Measurements from ENCODE around the gene MYO1G. TPM values are rescaled to one million over a fixed set of nuclear protein-coding genes. Genes with fewer than 3 reads are reported as not detected.

Gene MYO1G
- polyA plus RNA-seq, 2 of the 4 experiments (the other 2 are of a cell fraction) = 0.06 TPM; not detected in 1

DNA sequence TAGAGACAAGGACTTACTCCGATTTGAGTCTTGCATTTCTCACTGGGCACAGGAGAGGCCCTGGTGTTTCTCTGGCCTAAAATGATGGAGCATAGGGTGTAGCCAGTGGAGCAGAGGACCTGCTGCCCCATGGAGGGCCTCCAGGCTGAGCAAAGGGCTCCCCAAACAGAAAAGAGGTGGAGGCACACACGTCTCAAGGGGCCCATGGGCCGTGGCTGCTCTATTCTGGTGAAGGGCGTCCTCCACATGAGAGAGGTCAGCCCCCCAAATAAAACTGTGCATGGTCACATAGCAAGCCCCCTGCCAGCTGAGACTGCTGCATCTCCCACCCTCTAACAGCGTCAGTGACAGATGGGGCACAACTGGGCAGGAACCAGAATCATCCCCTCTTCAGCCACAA, 41.4 kb downstream of the MYO1G start:
- DNase-seq (ENCODE audit: low read depth in 1 of 2, low spot score in 1 of 2) = no peak
- CTCF ChIA-PET = no interaction called here
- 0 out of 6 replicates have a peak, but pooled peaks of 1 of the 2 experiments have one; percentile 30 for ATAC-seq
- Histone ChIP-seq H3K4me2 (no peak overlapping the region), H3K27ac (no peak overlapping the region), H3K9me3 (no peaks in the 10 kb centered on the region), H3K4me1 (no peaks in the 10 kb centered on the region), H3K4me3 (no peak overlapping the region)
- no peak for FAIRE-seq
- 28% methylated on average over 4 of the region's 5 CpGs for WGBS (ENCODE audit: missing lambda C conversion rate)
- POLR2A ChIA-PET = no interaction called here
- TF ChIP-seq MAZ (IDR thresholded peaks at IDR 0.05; ENCODE audit: borderline replicate concordance, low read depth, low read length) = no peak
- TF ChIP-seq E2F6 (IDR thresholded peaks at IDR 0.05; ENCODE audit: borderline replicate concordance, low read depth) = no peak
- TF ChIP-seq HOXB5 (CRISPR knock-in tag; IDR thresholded peaks at IDR 0.05) = no peak
- TF ChIP-seq ZC3H11A (IDR thresholded peaks at IDR 0.05) = no peak
- TF ChIP-seq SMC3 (IDR thresholded peaks at IDR 0.05) = no peak
- no peak for TF ChIP-seq FOSL2 (IDR thresholded peaks at IDR 0.05)
- no peak for TF ChIP-seq FOSL2 (CRISPR knock-in tag; IDR thresholded peaks at IDR 0.05)
- no peak for TF ChIP-seq POLR2A (IDR thresholded peaks at IDR 0.05; ENCODE audit: low read length)
- TF ChIP-seq PBX3 (IDR thresholded peaks at IDR 0.05) = no peak
- TF ChIP-seq MAFK (IDR thresholded peaks at IDR 0.05; ENCODE audit: partially characterized antibody) = no peak
- TF ChIP-seq, protein P1, sequence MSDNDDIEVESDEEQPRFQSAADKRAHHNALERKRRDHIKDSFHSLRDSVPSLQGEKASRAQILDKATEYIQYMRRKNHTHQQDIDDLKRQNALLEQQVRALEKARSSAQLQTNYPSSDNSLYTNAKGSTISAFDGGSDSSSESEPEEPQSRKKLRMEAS (IDR thresholded peaks at IDR 0.05) = no peak
- TF ChIP-seq SREBF2 (IDR thresholded peaks at IDR 0.05) = no peak
- no peak for TF ChIP-seq GATA3 (IDR thresholded peaks at IDR 0.05; ENCODE audit: borderline replicate concordance)
- no peak for TF ChIP-seq EHMT2 (IDR thresholded peaks at IDR 0.05; ENCODE audit: low read depth)
- no peak for TF ChIP-seq RAD21 (conservative IDR thresholded peaks at IDR 0.05 in 1 of 2, IDR thresholded peaks at IDR 0.05 in 1 of 2)
- TF ChIP-seq ESRRA (IDR thresholded peaks at IDR 0.05; ENCODE audit: borderline replicate concordance, low read length) = no peak
- TF ChIP-seq CEBPB (IDR thresholded peaks at IDR 0.05) = no peak
- no peak for TF ChIP-seq MYC (IDR thresholded peaks at IDR 0.05; ENCODE audit: borderline replicate concordance, low read length)
- TF ChIP-seq EP300 (IDR thresholded peaks at IDR 0.05) = no peak
- no peak for TF ChIP-seq NR3C1 (IDR thresholded peaks at IDR 0.05)
- no peak for TF ChIP-seq JUN (IDR thresholded peaks at IDR 0.05)

- TF ChIP-seq GATA3 (IDR thresholded peaks at IDR 0.05; ENCODE audit: borderline replicate concordance) (no peak), CBX2 (IDR thresholded peaks at IDR 0.05; ENCODE audit: borderline replicate concordance, low read depth) (no peak), SREBF2 (IDR thresholded peaks at IDR 0.05) (no peak), ZC3H11A (IDR thresholded peaks at IDR 0.05) (no peak), USF2 (IDR thresholded peaks at IDR 0.05) (no peak), MAFK (IDR thresholded peaks at IDR 0.05; ENCODE audit: partially characterized antibody) (no peak), BCL3 (IDR thresholded peaks at IDR 0.05) (no peak), PBX3 (IDR thresholded peaks at IDR 0.05) (no peak), RAD21 (conservative IDR thresholded peaks at IDR 0.05 in 1 of 2, IDR thresholded peaks at IDR 0.05 in 1 of 2) (no peak), FOSB (CRISPR knock-in tag; IDR thresholded peaks at IDR 0.05) (no peak), CTCF (IDR thresholded peaks at IDR 0.05) (no peak), KDM1A (IDR thresholded peaks at IDR 0.05; ENCODE audit: low read depth) (no peak), MYC (IDR thresholded peaks at IDR 0.05; ENCODE audit: borderline replicate concordance, low read length) (no peak), NPAS2 (CRISPR knock-in tag; IDR thresholded peaks at IDR 0.05; ENCODE audit: borderline replicate concordance) (no peak)
- TF ChIP-seq, protein P2, sequence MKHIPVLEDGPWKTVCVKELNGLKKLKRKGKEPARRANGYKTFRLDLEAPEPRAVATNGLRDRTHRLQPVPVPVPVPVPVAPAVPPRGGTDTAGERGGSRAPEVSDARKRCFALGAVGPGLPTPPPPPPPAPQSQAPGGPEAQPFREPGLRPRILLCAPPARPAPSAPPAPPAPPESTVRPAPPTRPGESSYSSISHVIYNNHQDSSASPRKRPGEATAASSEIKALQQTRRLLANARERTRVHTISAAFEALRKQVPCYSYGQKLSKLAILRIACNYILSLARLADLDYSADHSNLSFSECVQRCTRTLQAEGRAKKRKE (CRISPR knock-in tag; IDR thresholded peaks at IDR 0.05; ENCODE audit: low read depth) = no peak
- ChIA-PET CTCF (interaction anchor here (0.7 kb wide), 1 partner anchor 255 kb away, joined by 3 read pairs; no protein-coding TSS in a partner anchor), POLR2A (interaction anchor here (0.5 kb wide), 1 partner anchor 90 kb away, joined by 6 read pairs; no protein-coding TSS in a partner anchor)
Observed at GRCh38 chr7:44936322-44936721, 42.5 kb downstream of the MYO1G start.

More at GRCh38 chr7:44936322-44936721, 42.5 kb downstream of the MYO1G start:
- ATAC-seq = peak in 1 of 2 experiments; percentile 25; a peak in 1 of 6 replicates
- DNase-seq (ENCODE audit: low read depth in 1 of 2, low spot score in 1 of 2) = no peak
- Histone ChIP-seq H3K9me3 (no peaks in the 10 kb centered on the region), H3K4me1 (no peaks in the 10 kb centered on the region), H3K4me3 (no peak overlapping the region), H3K27ac (no peak overlapping the region), H3K4me2 (no peak overlapping the region)
- WGBS (ENCODE audit: missing lambda C conversion rate) = 32% methylated on average over 5 of the region's 5 CpGs
- no peak for FAIRE-seq

Measured in A549 (cell line).